Measurements from ENCODE around the gene ATP6V1G2. TPM values are rescaled to one million over a fixed set of nuclear protein-coding genes. Genes with fewer than 3 reads are reported as not detected.
"Not testable (repeated sequence)": the region's sequence is repeated elsewhere in the genome, so short reads cannot be mapped to it uniquely, and the experiment has no call there.

Gene ATP6V1G2
- total RNA-seq, 1 donor from 2014 or later: 2.3 TPM

- intact Hi-C loops (cut with DNase I): not testable (repeated sequence)
Measured at GRCh38 chr6:31509036-31509435, 37.4 kb downstream of the ATP6V1G2 start.

DNA sequence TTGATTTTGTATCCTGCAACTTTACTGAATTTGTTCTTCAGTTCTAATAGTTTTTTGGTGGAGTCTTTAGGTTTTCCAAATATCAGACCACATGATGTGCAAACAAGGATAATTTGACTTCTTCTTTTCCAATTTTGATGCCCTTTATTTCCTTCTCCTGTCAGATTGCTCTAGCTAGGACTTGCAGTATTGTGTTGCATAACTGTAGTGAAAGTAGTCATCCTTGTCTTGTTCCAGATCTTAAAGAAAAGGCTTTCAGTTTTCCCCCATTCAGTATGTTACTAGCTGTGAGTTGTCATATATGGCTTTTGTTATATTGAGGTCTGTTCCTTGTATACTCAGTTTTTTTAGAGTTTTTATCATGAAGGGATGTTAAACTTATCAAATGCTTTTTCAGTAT is 43.8 kb downstream of the ATP6V1G2 start:
- DNase-seq (no peak), ATAC-seq (ENCODE audit: poor library complexity) (no peak)
- intact Hi-C loops (cut with DNase I): no loop called here

More at GRCh38 chr6:31509036-31509435, 37.4 kb downstream of the ATP6V1G2 start:
- not testable (repeated sequence) for ATAC-seq (ENCODE audit: poor library complexity); DNase-seq

DNA sequence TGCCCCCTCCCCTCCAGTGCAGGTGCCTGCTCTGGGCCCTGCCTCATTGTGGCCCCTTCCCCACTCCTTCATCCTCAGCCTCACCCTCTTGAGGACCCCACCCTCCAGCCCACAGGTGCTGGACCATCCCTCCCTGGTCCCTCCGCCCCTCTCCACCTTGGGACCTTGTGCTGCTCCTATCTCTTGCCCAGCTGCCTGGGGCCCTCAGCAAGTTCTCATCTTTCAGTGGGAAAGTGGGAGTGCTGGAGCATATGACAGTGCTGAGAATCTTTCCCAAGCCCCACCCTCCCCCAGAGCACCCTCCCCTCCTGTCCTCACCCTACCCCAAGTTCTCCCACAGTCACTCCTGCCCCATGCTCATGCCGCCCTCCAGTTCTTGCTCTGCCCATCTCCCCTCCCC is 46.8 kb downstream of the ATP6V1G2 start:
- DNase-seq; ATAC-seq (ENCODE audit: poor library complexity); intact Hi-C loops (cut with DNase I): not testable (repeated sequence)

DNA sequence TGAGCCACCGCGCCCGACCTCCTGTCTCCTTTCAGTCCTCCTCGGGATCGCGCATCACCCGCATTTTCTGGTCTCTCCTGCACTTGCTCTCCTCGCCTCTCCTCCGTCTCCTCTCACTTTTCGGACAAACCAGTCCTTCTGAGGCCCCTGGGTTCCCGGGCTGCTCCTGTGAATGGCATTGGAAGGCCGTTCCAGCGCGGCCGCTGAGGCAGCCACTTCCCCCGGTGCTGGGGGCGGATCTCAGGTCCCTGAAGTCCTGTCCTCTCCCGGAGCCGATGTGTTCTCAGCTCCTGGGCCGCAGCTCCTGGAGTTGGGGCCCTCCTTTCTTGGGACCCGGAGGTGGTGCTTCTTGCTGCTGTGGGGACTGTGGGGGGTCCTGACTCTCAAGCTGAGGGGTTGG is 47.7 kb downstream of the ATP6V1G2 start:
- ATAC-seq (ENCODE audit: poor library complexity) (no peak), DNase-seq (no peak)
- intact Hi-C loops (cut with DNase I): no loop called here

- DNase-seq (peak; percentile 83), ATAC-seq (ENCODE audit: poor library complexity) (peak; percentile 76)
- intact Hi-C loops (cut with DNase I): no loop called here
Measured at GRCh38 chr6:31497531-31498476, 48.6 kb downstream of the ATP6V1G2 start, which contains the start of gene MICB. Gene MICB (plus strand): TSS chr6:31498145. CDS start chr6:31498194, 49 bp downstream.

- intact Hi-C loops (cut with DNase I); DNase-seq; ATAC-seq (ENCODE audit: poor library complexity): not testable (repeated sequence)
Measured at GRCh38 chr6:31496826-31497225, 49.6 kb downstream of the ATP6V1G2 start.

GRCh38 chr6:31495580-31495979 is 50.8 kb downstream of the ATP6V1G2 start:
- ATAC-seq (ENCODE audit: poor library complexity) (no peak), DNase-seq (no peak)
- intact Hi-C loops (cut with DNase I): no loop called here

Other genes starting within 250 kb of the ATP6V1G2 start
- gene HLA-B, start 189.4 kb downstream of the ATP6V1G2 start, total RNA-seq: 398 TPM
- 9.2 TPM for gene MICA, start 143.0 kb downstream of the ATP6V1G2 start, total RNA-seq
- 1.3 TPM for gene MICB, start 48.5 kb downstream of the ATP6V1G2 start, total RNA-seq
- gene MCCD1, start 17.6 kb downstream of the ATP6V1G2 start, total RNA-seq: not detected
- gene DDX39B, start 4.6 kb downstream of the ATP6V1G2 start, total RNA-seq: 145 TPM
- 9.2 TPM for gene NFKBIL1, start 1.0 kb upstream of the ATP6V1G2 start, total RNA-seq
- not detected for gene LTA, start 25.7 kb upstream of the ATP6V1G2 start, total RNA-seq
- gene TNF, start 29.0 kb upstream of the ATP6V1G2 start, total RNA-seq: 0.59 TPM
- gene LTB, start 35.8 kb upstream of the ATP6V1G2 start, total RNA-seq: not detected
- gene LST1, start 39.7 kb upstream of the ATP6V1G2 start, total RNA-seq: 5.5 TPM
- not detected for gene NCR3, start 46.4 kb upstream of the ATP6V1G2 start, total RNA-seq
- gene AIF1, start 68.6 kb upstream of the ATP6V1G2 start, total RNA-seq: 17.7 TPM
- 69.1 TPM for gene PRRC2A, start 74.1 kb upstream of the ATP6V1G2 start, total RNA-seq
- 253 TPM for gene BAG6, start 106.1 kb upstream of the ATP6V1G2 start, total RNA-seq
- 1.9 TPM for gene APOM, start 109.3 kb upstream of the ATP6V1G2 start, total RNA-seq
- gene C6orf47, start 114.2 kb upstream of the ATP6V1G2 start, total RNA-seq: 16.5 TPM
- gene GPANK1, start 118.4 kb upstream of the ATP6V1G2 start, total RNA-seq: 19.2 TPM
- gene CSNK2B, start 119.5 kb upstream of the ATP6V1G2 start, total RNA-seq: 95.1 TPM
- gene LY6G5B, start 123.4 kb upstream of the ATP6V1G2 start, total RNA-seq: 2.8 TPM
- gene LY6G5C, start 134.5 kb upstream of the ATP6V1G2 start, total RNA-seq: 1.3 TPM
- gene ABHD16A, start 156.7 kb upstream of the ATP6V1G2 start, total RNA-seq: 27.9 TPM
- gene LY6G6F, start 160.3 kb upstream of the ATP6V1G2 start, total RNA-seq: not detected
- gene LY6G6D, start 168.7 kb upstream of the ATP6V1G2 start, total RNA-seq: not detected
- not detected for gene LY6G6C, start 175.1 kb upstream of the ATP6V1G2 start, total RNA-seq
- gene MPIG6B, start 176.8 kb upstream of the ATP6V1G2 start, total RNA-seq: 0.13 TPM
- gene DDAH2, start 182.7 kb upstream of the ATP6V1G2 start, total RNA-seq: 32.9 TPM
- 86.8 TPM for gene CLIC1, start 189.9 kb upstream of the ATP6V1G2 start, total RNA-seq
- 1.8 TPM for gene MSH5, start 193.4 kb upstream of the ATP6V1G2 start, total RNA-seq
- gene SAPCD1, start 216.0 kb upstream of the ATP6V1G2 start, total RNA-seq: 0.86 TPM
- 9.5 TPM for gene VWA7, start 230.7 kb upstream of the ATP6V1G2 start, total RNA-seq
- gene VARS1, start 249.1 kb upstream of the ATP6V1G2 start, total RNA-seq: 22.1 TPM